ENCODE results near the gene MIA3. TPM values are rescaled to one million over a fixed set of nuclear protein-coding genes. Genes with fewer than 3 reads are reported as not detected.

MIA3 gene
- total and polyA plus RNA-seq, 11 donors, result 20.2 to 71.1 (median 58.9) TPM

DNA sequence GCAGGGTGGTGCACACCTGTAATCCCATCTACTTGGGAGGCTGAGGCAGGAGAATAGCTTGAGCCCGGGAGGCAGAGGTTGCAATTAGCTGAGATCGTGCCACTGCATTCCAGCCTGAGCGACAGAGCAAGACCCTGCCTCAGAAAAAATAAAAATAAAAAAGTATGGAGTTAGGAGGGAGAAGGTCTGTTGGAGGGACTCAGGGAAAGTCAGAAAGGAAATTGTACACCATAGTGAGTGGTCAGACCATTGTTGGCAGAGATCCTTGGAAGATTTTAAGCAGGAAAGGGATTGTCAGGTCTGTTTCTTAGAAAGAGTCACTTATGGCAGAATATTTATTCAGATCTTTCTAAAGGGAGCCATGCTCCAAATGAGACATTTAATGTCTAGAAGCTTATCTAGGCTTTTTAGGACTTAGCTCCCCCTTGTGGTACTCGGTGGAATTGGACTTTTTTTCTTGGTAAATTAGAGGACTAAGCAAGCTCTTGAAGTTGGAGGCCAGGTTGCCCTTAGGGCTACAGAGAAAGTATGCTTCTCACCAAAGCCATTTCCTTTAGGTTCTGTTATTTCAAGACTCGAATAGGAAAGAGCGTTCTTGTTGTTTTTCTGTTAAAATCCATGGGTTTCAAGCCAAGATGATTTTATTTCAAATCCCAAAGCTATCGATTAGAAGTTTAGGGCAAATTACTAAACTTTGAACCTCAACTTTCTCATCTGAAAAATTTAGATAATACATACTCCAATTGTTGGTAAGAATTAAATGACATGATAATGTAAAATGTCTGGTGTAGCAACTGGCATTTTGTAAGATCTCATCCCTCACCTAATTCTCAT lies 16.5 kb downstream of the MIA3 start:
- DNase-seq (peak in 2 of 5 donors; percentile 61 to 62), ATAC-seq (peak; percentile 67 to 85 (median 74))
- Histone ChIP-seq H3K27me3 (no peaks in the 10 kb centered on the region), H3K36me3 (peaks cover 0 to 97% (median 84%) of the 10 kb centered on the region in 9 donors), H3K4me1 (no peaks in the 10 kb centered on the region), H3K4me3 (no peak overlapping the region), H3K27ac (no peak overlapping the region), H3K9me3 (no peaks in the 10 kb centered on the region)
- TF ChIP-seq CTCF (IDR thresholded peaks at IDR 0.05) (peak; percentile 80 to 92 (median 87)), POLR2A (IDR thresholded peaks at IDR 0.05) (no peak)
- 42 to 48% (median 46%) methylated on average over 7 of the region's 7 CpGs for WGBS, 4 donors
- intact Hi-C loops (cut with DNase I), result loop anchor here in 7 of 10 donors (1.0 to 5.0 kb wide), 3 partner anchors 42 to 170 kb away; no protein-coding TSS in a partner anchor

DNA sequence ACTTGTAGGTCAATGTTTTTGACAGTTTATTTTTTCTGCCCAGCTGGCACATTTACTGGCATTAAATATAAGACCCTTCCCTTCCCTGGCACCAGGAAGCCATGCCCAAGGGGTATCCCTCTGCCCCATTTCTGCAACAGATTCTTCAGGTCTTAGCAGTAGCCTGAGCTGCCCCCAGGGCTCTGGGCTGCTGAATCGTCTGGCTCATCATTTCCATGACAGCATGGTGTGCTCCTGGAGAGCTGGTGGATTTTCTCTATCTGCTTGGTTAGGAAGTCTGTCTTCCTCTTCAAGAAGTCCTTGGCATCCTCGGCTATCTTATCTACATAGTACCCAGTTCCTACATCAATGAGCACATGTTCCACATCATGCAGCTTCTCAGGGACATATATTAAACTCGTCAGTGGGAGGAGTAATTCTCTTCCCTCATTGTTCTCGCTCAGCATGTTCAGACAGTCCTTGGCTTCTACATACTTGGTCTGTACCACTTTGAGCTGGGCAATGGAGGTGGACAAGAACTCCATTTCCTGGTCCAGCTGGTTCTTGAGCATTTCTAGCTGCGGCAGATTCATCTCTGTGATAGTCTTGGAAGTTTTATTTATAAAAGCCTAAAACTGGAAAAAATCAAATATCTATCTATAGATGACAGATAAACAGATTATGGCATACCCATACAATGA lies 23.5 kb downstream of the MIA3 start:
- H3K9me3 ChIP-seq, result no peaks in the 10 kb centered on the region
- intact Hi-C loops (cut with DNase I), result loop anchor here in 4 of 10 donors (2.0 to 10.0 kb wide), 3 partner anchors 23 to 73 kb away; partner anchors contain the start of genes AIDA (in 3 of the 4), BROX (in 3 of the 4) and MIA3 (in 1 of the 4)
- H3K4me3 ChIP-seq, result no peak overlapping the region
- DNase-seq (no peak), ATAC-seq (no peak)
- no peak for TF ChIP-seq CTCF (IDR thresholded peaks at IDR 0.05)
- TF ChIP-seq POLR2A (IDR thresholded peaks at IDR 0.05), result no peak
- 66 to 71% (median 69%) methylated on average over 5 of the region's 5 CpGs for WGBS, 4 donors
- peaks cover 0 to 21% (median 12%) of the 10 kb centered on the region in 12 donors for H3K4me1 ChIP-seq
- peaks cover 0 to 49% (median 39%) of the 10 kb centered on the region in 9 donors for H3K36me3 ChIP-seq
- no peaks in the 10 kb centered on the region for H3K27me3 ChIP-seq
- H3K27ac ChIP-seq, result no peak overlapping the region

GRCh38 chr1:222642468-222642867 lies 24.6 kb downstream of the MIA3 start:
- ATAC-seq, result no peak
- intact Hi-C loops (cut with DNase I), result loop anchor here in 4 of 10 donors (2.0 to 10.0 kb wide), 3 partner anchors 70 to 72 kb away; partner anchors contain the start of genes AIDA (in 4 of the 4) and BROX (in 4 of the 4)
- H3K27me3 ChIP-seq, result no peaks in the 10 kb centered on the region
- H3K4me1 ChIP-seq, result peaks cover 0 to 21% (median 12%) of the 10 kb centered on the region in 12 donors
- no peak for TF ChIP-seq POLR2A (IDR thresholded peaks at IDR 0.05)
- H3K27ac ChIP-seq, result no peak overlapping the region
- DNase-seq, result no peak
- 82 to 96% (median 89%) methylated on average over 1 of the region's 1 CpG for WGBS, 4 donors
- H3K4me3 ChIP-seq, result no peak overlapping the region
- H3K9me3 ChIP-seq, result no peaks in the 10 kb centered on the region
- peaks cover 0 to 50% (median 42%) of the 10 kb centered on the region in 9 donors for H3K36me3 ChIP-seq

DNA sequence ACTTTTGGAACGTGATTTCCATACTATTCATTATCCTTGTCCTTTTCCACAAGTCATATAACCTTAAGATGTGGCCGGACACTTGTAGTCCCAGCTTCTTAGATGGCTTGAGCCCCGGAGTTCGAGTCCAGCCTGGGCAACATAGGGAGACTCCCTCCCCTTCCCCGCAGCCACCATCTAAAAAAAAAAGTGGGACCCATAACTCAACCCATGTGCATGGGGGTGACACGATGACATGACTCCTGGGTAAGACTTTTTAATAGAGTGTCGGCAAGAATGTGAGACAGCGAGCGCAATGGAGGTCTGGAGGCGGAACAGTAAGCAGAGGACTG lies 25.7 kb downstream of the MIA3 start:
- no peaks in the 10 kb centered on the region for H3K27me3 ChIP-seq
- no peak for DNase-seq
- WGBS, 4 donors, result 5 to 8% (median 7%) methylated on average over 10 of the region's 10 CpGs
- H3K4me1 ChIP-seq, result peaks cover 0 to 21% (median 12%) of the 10 kb centered on the region in 12 donors
- H3K9me3 ChIP-seq, result no peaks in the 10 kb centered on the region
- intact Hi-C loops (cut with DNase I), result loop anchor here in 4 of 10 donors (2.0 to 10.0 kb wide), 3 partner anchors 69 to 71 kb away; partner anchors contain the start of genes AIDA (in 4 of the 4) and BROX (in 4 of the 4)
- H3K36me3 ChIP-seq, result peaks cover 0 to 50% (median 43%) of the 10 kb centered on the region in 9 donors
- no peak for TF ChIP-seq POLR2A (IDR thresholded peaks at IDR 0.05)
- TF ChIP-seq CTCF (IDR thresholded peaks at IDR 0.05), result no peak
- H3K27ac ChIP-seq, result peak overlapping the region; percentile 86 to 99 (median 96)
- H3K4me3 ChIP-seq, result peak overlapping the region; percentile 58 to 94 (median 80)
- peak in 2 of 4 donors; percentile 15 to 44 for ATAC-seq
